Left ventricle myocardium inferior (tissue), 1 donor: ENCODE results near the gene MUC15. TPM values are rescaled to one million over a fixed set of nuclear protein-coding genes. Genes with fewer than 3 reads are reported as not detected.

Source experiments
- DNase-seq: peaks from one replicate; pipeline ENCODE4 v3.0.0-alpha.2; 2020
- H3K27ac ChIP-seq: fragments of 200-600 bp; replicated peaks from 2 replicates; pipeline ENCODE4 v1.8.0; 2021
- H3K27me3 ChIP-seq: fragments of 200-600 bp; 2 replicates; pipeline ENCODE4 v1.8.0; 2021; ENCODE audit warnings: low read depth
- H3K36me3 ChIP-seq: fragments of 200-600 bp; 2 replicates; pipeline ENCODE4 v1.8.0; 2021
- H3K4me1 ChIP-seq: fragments of 200-600 bp; 2 replicates; pipeline ENCODE4 v1.8.0; 2021
- H3K4me3 ChIP-seq: fragments of 200-600 bp; 2 replicates; pipeline ENCODE4 v1.8.0; 2021; ENCODE audit warnings: mild to moderate bottlenecking, moderate library complexity
- H3K9me3 ChIP-seq: fragments of 200-600 bp; replicated peaks from 2 replicates; pipeline ENCODE4 v1.8.0; 2021
- intact Hi-C: fragments of 100-400 bp; cut with micrococcal nuclease; formaldehyde crosslinking; loops from one replicate; pipeline ENCODE4 v1.11.0; 2022
- total RNA-seq: library from RNA; stranded (reverse); fragmentation: NEBNext Ultra II Directional; extraction: Animal tissue kit (Norgen Biotek cat#: 25700); gene quantifications from one replicate; pipeline ENCODE4 v1.2.1, GENCODE V29; 2021
- TF ChIP-seq, protein P1 (sequence below): fragments of 200-600 bp; IDR thresholded peaks from 2 replicates; pipeline ENCODE4 v1.8.0; 2021; ENCODE audit warnings: antibody characterized with exemption, mild to moderate bottlenecking, borderline replicate concordance
- donor health status: DM: no; HTN: yes; CAD: no; lungs with severe emphysema.

The MUC15 gene
- total RNA-seq, 1 donor from 2014 or later = not detected

DNA sequence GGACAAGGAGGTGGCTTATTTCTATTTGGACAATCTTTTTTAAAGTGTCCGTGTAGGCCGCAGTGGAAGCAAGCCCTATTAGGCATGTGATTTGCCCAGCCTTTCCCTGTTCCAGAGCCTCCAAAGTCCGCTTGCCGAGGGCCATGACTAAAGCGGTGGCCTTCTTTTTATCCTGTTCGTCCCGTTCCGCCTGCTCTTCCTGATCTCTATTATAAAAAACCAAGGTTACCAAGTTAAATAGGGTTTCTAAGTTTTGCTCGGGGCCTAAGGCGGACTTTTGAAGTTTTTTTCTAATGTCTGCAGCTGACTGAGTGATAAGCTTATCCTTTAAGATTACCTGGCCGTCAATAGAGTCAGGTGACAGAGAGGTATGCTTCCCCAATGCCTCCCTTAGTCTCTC is 21.6 kb upstream of the MUC15 start:
- intact Hi-C loops = no loop called here
- no peak overlapping the region for H3K4me3 ChIP-seq
- no peaks in the 10 kb centered on the region for H3K9me3 ChIP-seq
- H3K27ac ChIP-seq = no peak overlapping the region
- no peaks in the 10 kb centered on the region for H3K4me1 ChIP-seq
- no peaks in the 10 kb centered on the region for H3K27me3 ChIP-seq
- TF ChIP-seq, protein P1, sequence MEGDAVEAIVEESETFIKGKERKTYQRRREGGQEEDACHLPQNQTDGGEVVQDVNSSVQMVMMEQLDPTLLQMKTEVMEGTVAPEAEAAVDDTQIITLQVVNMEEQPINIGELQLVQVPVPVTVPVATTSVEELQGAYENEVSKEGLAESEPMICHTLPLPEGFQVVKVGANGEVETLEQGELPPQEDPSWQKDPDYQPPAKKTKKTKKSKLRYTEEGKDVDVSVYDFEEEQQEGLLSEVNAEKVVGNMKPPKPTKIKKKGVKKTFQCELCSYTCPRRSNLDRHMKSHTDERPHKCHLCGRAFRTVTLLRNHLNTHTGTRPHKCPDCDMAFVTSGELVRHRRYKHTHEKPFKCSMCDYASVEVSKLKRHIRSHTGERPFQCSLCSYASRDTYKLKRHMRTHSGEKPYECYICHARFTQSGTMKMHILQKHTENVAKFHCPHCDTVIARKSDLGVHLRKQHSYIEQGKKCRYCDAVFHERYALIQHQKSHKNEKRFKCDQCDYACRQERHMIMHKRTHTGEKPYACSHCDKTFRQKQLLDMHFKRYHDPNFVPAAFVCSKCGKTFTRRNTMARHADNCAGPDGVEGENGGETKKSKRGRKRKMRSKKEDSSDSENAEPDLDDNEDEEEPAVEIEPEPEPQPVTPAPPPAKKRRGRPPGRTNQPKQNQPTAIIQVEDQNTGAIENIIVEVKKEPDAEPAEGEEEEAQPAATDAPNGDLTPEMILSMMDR = no peak
- no peaks in the 10 kb centered on the region for H3K36me3 ChIP-seq
- no peak for DNase-seq

DNA sequence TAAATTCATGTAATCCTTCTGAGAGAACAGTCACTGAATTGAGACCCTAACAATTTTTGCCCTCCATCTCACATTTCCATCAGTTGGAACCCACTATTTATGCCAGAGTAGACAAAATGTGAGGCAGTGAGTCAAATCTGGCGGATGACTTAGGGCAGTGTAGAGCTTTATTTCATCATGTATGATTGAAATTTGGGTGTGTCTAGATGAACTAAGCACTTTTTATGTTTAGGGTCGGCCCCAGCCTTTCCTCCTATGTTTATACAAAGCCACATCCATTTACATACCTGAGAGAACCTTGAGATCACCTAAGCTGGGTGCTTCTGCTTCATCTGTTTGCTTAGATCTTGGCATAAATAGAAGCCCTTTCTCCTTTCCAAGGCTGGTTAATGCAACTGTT is 15.0 kb upstream of the MUC15 start:
- no peaks in the 10 kb centered on the region for H3K36me3 ChIP-seq
- TF ChIP-seq, protein P1 = no peak
- no peak overlapping the region for H3K4me3 ChIP-seq
- H3K9me3 ChIP-seq = no peaks in the 10 kb centered on the region
- H3K27ac ChIP-seq = no peak overlapping the region
- intact Hi-C loops = no loop called here
- H3K4me1 ChIP-seq = no peaks in the 10 kb centered on the region
- no peak for DNase-seq
- no peaks in the 10 kb centered on the region for H3K27me3 ChIP-seq

DNA sequence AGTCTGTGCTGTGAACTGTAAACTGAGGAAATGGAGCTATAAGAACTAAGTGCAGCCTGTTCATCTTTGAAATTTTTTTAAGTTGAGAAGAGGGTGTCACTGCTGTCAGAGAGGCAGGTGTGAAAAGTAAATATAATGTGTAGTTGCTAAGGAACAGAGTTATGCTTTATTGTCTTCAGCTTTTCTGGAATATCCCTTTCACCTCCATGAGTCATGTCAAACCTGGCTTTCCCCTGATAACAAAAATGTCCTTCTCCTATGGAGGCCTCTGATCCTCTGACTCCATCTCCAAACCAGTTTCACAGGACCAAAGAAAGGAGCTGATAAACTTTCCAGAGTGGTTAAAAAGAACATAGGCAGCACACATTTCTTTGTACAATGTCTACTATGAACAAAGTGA is 12.8 kb upstream of the MUC15 start:
- Histone ChIP-seq H3K4me3 (no peak overlapping the region), H3K27ac (no peak overlapping the region), H3K9me3 (no peaks in the 10 kb centered on the region), H3K27me3 (no peaks in the 10 kb centered on the region), H3K4me1 (no peaks in the 10 kb centered on the region), H3K36me3 (no peaks in the 10 kb centered on the region)
- TF ChIP-seq, protein P1 = no peak
- no peak for DNase-seq
- intact Hi-C loops = no loop called here

DNA sequence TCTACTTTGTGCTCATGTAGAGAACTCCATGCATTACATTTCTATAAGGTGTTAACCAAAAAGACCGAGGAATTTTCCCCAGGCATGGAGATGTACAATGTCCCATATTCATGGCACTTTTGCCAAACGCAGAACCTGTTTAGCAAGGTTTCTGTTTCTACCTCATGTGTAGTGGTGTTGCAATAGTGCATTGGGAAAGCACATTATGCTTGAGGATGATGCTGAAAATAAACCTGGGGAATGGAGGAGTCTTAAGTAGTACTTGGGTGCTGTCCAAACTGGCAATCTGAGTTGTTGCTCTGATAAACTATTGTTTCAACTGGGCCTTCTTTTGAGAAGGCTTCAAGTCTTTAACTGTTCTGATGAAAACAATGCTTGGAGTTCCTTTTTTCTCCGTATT is 11.5 kb upstream of the MUC15 start:
- no peak for DNase-seq
- Histone ChIP-seq H3K9me3 (no peaks in the 10 kb centered on the region), H3K4me1 (no peaks in the 10 kb centered on the region), H3K36me3 (no peaks in the 10 kb centered on the region), H3K27me3 (no peaks in the 10 kb centered on the region), H3K27ac (no peak overlapping the region), H3K4me3 (no peak overlapping the region)
- TF ChIP-seq, protein P1 = no peak
- intact Hi-C loops = no loop called here

DNA sequence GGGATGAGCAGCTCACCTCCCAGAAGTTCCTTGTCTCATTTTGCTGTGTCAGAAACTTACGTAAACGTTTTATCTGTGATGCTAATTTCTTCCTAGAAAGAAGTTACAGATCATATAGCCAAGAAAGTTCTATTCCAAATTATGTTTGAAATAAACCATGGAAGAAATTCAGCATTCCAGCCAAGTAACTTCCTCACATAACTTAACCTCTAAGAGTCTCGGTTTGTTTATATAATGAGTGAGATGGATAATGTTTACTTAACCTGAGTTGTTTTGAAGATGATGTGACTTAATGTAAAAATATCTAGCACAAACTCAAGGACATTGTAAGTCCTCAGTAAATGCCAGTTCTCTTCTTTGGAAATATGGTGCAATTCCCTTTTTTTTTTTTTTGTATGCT is 8.9 kb upstream of the MUC15 start:
- intact Hi-C loops = no loop called here
- Histone ChIP-seq H3K27ac (no peak overlapping the region), H3K4me3 (no peak overlapping the region), H3K9me3 (no peaks in the 10 kb centered on the region), H3K36me3 (no peaks in the 10 kb centered on the region), H3K27me3 (no peaks in the 10 kb centered on the region), H3K4me1 (no peaks in the 10 kb centered on the region)
- TF ChIP-seq, protein P1 = no peak
- no peak for DNase-seq

DNA sequence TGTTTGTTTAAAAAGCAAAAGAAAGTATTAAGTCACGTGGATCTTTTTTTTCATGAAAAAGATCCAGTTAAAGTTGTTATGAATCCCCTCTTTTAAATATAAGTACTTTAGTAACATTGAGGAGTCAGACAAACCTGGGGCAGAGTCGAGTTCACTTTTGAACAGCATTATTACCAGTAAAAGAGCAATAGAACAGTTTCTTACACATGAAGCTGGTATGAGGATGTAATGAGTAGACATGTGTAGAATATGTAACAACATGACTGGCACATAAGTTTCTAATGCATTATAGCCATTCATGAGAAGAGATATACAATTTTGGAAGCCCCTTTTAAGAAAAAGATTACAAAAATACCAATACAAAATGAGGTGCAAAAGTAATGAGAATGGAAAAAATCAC is 7.6 kb upstream of the MUC15 start:
- no peak for DNase-seq
- no peak overlapping the region for H3K27ac ChIP-seq
- intact Hi-C loops = no loop called here

More for the DNA sequence above, 7.6 kb upstream of the MUC15 start:
- no peaks in the 10 kb centered on the region for H3K36me3 ChIP-seq
- H3K4me3 ChIP-seq = no peak overlapping the region
- TF ChIP-seq, protein P1 = no peak
- H3K9me3 ChIP-seq = no peaks in the 10 kb centered on the region
- no peaks in the 10 kb centered on the region for H3K4me1 ChIP-seq
- no peaks in the 10 kb centered on the region for H3K27me3 ChIP-seq
